Hepatocyte (in vitro differentiated cells): ENCODE data around the gene GLI1. TPM values are rescaled to one million over a fixed set of nuclear protein-coding genes. Genes with fewer than 3 reads are reported as not detected.
"Not testable (repeated sequence)": the region's sequence is repeated elsewhere in the genome, so short reads cannot be mapped to it uniquely, and the experiment has no call there.

Source experiments
- DNase-seq: peaks from one replicate; pipeline ENCODE4 v3.0.0-alpha.2; 2016; ENCODE audit warnings: low spot score
- H2AFZ ChIP-seq: fragments of 200-600 bp; sonication (generic); 2 replicates; pipeline ENCODE4 v1.6.0; 2016; ENCODE audit warnings: antibody characterized with exemption, mild to moderate bottlenecking
- H3K27ac ChIP-seq: fragments of 200-600 bp; sonication (generic); 2 replicates; pipeline ENCODE4 v1.5.1; 2016; ENCODE audit warnings: mild to moderate bottlenecking
- H3K27me3 ChIP-seq: fragments of 200-600 bp; sonication (generic); 2 replicates; pipeline ENCODE4 v1.6.1; 2016
- H3K36me3 ChIP-seq: fragments of 200-600 bp; sonication (generic); replicated peaks from 2 replicates; pipeline ENCODE4 v1.5.1; 2016; ENCODE audit warnings: low read depth; ENCODE audit not compliant: insufficient read depth
- H3K4me1 ChIP-seq: fragments of 200-600 bp; sonication (generic); 2 replicates; pipeline ENCODE4 v1.5.1; 2016; ENCODE audit warnings: mild to moderate bottlenecking, moderate library complexity; ENCODE audit not compliant: insufficient read depth
- H3K4me2 ChIP-seq: fragments of 200-600 bp; sonication (generic); 2 replicates; pipeline ENCODE4 v1.6.0; 2016
- H3K4me3 ChIP-seq: fragments of 200-600 bp; sonication (generic); 2 replicates; pipeline ENCODE4 v1.5.1; 2016; ENCODE audit warnings: mild to moderate bottlenecking
- H3K79me2 ChIP-seq: fragments of 200-600 bp; sonication (generic); 2 replicates; pipeline ENCODE4 v1.6.0; 2017; ENCODE audit warnings: mild to moderate bottlenecking
- H3K9me2 ChIP-seq: fragments of 200-600 bp; sonication (generic); replicated peaks from 2 replicates; pipeline ENCODE4 v1.6.0; 2017; ENCODE audit warnings: mild to moderate bottlenecking; ENCODE audit not compliant: insufficient read depth
- H3K9me3 ChIP-seq: fragments of 200-600 bp; sonication (generic); 2 replicates; pipeline ENCODE4 v1.5.1; 2016; ENCODE audit warnings: low read depth, mild to moderate bottlenecking
- H4K20me1 ChIP-seq: fragments of 200-600 bp; sonication (generic); 2 replicates; pipeline ENCODE4 v1.6.0; 2016; ENCODE audit warnings: mild to moderate bottlenecking; ENCODE audit not compliant: insufficient read depth, poor library complexity, severe bottlenecking
- CTCF ChIP-seq: fragments of 200-600 bp; sonication (generic); IDR thresholded peaks from 2 replicates; pipeline ENCODE4 v1.5.1; 2016; ENCODE audit warnings: antibody characterized with exemption, mild to moderate bottlenecking; ENCODE audit not compliant: poor library complexity
- EZH2 ChIP-seq: fragments of 200-600 bp; sonication (generic); IDR thresholded peaks from 2 replicates; pipeline ENCODE4 v1.6.1; 2016; ENCODE audit warnings: antibody characterized with exemption, mild to moderate bottlenecking, borderline replicate concordance
- EZH2phosphoT487 ChIP-seq: fragments of 200-600 bp; sonication (generic); IDR thresholded peaks from one replicate; pipeline ENCODE4 v1.6.1; 2018; ENCODE audit warnings: antibody characterized with exemption, mild to moderate bottlenecking, low read depth, moderate library complexity; ENCODE audit not compliant: unreplicated experiment, severe bottlenecking
- WGBS: methylation state at CpG from one replicate; pipeline ENCODE4 v1.1.6; 2016; ENCODE audit warnings: low lambda C conversion rate; ENCODE audit errors: missing lambda C conversion rate; 5-methylcytosine and 5-hydroxymethylcytosine counted together
- polyA plus RNA-seq: library from polyadenylated mRNA; unstranded; fragments of >200 nt; fragmentation: Nextera tagmentation; extraction: Ambion mirVana; gene quantifications from 2 replicates; pipeline ENCODE4 v1.2.1, GENCODE V29; 2016
- total RNA-seq: library from RNA; depleted of rRNA; stranded (reverse); fragments of >200 nt; gene quantifications from 2 replicates; pipeline ENCODE4 v1.2.3, GENCODE V29; 2014

Gene GLI1
- total and polyA plus RNA-seq, 2 experiments from 2014 or later: 6.0 to 7.6 TPM

- H3K9me3 ChIP-seq: no peaks in the 10 kb centered on the region
- no peaks in the 10 kb centered on the region for H3K4me1 ChIP-seq
- no peak overlapping the region for H3K27ac ChIP-seq
- WGBS: 96% methylated on average over 7 of the region's 7 CpGs
- no peak overlapping the region for H3K4me2 ChIP-seq
- no peak for TF ChIP-seq CTCF
- no peak for TF ChIP-seq EZH2
- no peak for TF ChIP-seq EZH2phosphoT487
- H3K36me3 ChIP-seq: no peaks in the 10 kb centered on the region
- no peak overlapping the region for H2AFZ ChIP-seq
- H3K79me2 ChIP-seq: no peaks in the 10 kb centered on the region
- no peaks in the 10 kb centered on the region for H3K27me3 ChIP-seq
- no peak for DNase-seq
- no peak overlapping the region for H3K4me3 ChIP-seq
- no peaks in the 10 kb centered on the region for H3K9me2 ChIP-seq
- H4K20me1 ChIP-seq: peaks cover 1% of the 10 kb centered on the region
These were observed 52.2 kb downstream of the GLI1 start for GRCh38 chr12:57511588-57512325.

GRCh38 chr12:57512665-57513064 lies 53.1 kb downstream of the GLI1 start:
- Histone ChIP-seq H3K9me2 (no peaks in the 10 kb centered on the region), H3K79me2 (peaks cover 4% of the 10 kb centered on the region), H4K20me1 (peaks cover 10% of the 10 kb centered on the region), H3K27me3 (no peaks in the 10 kb centered on the region), H3K36me3 (no peaks in the 10 kb centered on the region), H3K9me3 (no peaks in the 10 kb centered on the region), H3K4me1 (no peaks in the 10 kb centered on the region), H3K4me3 (no peak overlapping the region), H3K4me2 (no peak overlapping the region), H3K27ac (no peak overlapping the region), H2AFZ (no peak overlapping the region)
- no peak for DNase-seq
- TF ChIP-seq EZH2 (no peak), CTCF (no peak), EZH2phosphoT487 (no peak)
- WGBS: over 99% methylated on average over 6 of the region's 6 CpGs

- no peaks in the 10 kb centered on the region for H3K27me3 ChIP-seq
- no peaks in the 10 kb centered on the region for H3K4me1 ChIP-seq
- no peak for DNase-seq
- no peak overlapping the region for H2AFZ ChIP-seq
- no peak overlapping the region for H3K27ac ChIP-seq
- peaks cover 16% of the 10 kb centered on the region for H4K20me1 ChIP-seq
- H3K4me3 ChIP-seq: no peak overlapping the region
- no peak overlapping the region for H3K4me2 ChIP-seq
- 94% methylated on average over 5 of the region's 5 CpGs for WGBS
- no peaks in the 10 kb centered on the region for H3K36me3 ChIP-seq
- no peaks in the 10 kb centered on the region for H3K9me3 ChIP-seq
- TF ChIP-seq CTCF (no peak), EZH2 (no peak), EZH2phosphoT487 (no peak)
- H3K9me2 ChIP-seq: no peaks in the 10 kb centered on the region
- H3K79me2 ChIP-seq: peaks cover 10% of the 10 kb centered on the region
These were observed 53.7 kb downstream of the GLI1 start for GRCh38 chr12:57513266-57513665.

- Histone ChIP-seq H3K79me2 (peaks cover 14% of the 10 kb centered on the region), H4K20me1 (peaks cover 21% of the 10 kb centered on the region)
- not testable (repeated sequence) for H3K27me3 ChIP-seq, H3K9me2 ChIP-seq, H3K36me3 ChIP-seq, H2AFZ ChIP-seq, H3K27ac ChIP-seq, H3K4me3 ChIP-seq, H3K9me3 ChIP-seq, DNase-seq, H3K4me2 ChIP-seq, H3K4me1 ChIP-seq
- WGBS: 96% methylated on average over 6 of the region's 6 CpGs
These were observed 54.1 kb downstream of the GLI1 start for GRCh38 chr12:57513677-57514076.

- Histone ChIP-seq H3K79me2 (peaks cover 20% of the 10 kb centered on the region), H4K20me1 (peaks cover 26% of the 10 kb centered on the region)
- DNase-seq, H3K4me2 ChIP-seq, H3K4me3 ChIP-seq, H3K27ac ChIP-seq, H3K4me1 ChIP-seq, H3K27me3 ChIP-seq, H3K36me3 ChIP-seq, H3K9me2 ChIP-seq, H3K9me3 ChIP-seq, H2AFZ ChIP-seq: not testable (repeated sequence)
- WGBS: 97% methylated on average over 9 of the region's 9 CpGs
These were observed 54.7 kb downstream of the GLI1 start for GRCh38 chr12:57514246-57514645.
